ENCODE data around the gene RNF113B.

RNF113B gene

GRCh38 chr13:98157609-98158008 lies 19.5 kb downstream of the RNF113B start:
- H3K4me3 ChIP-seq (replicated peaks in 1 of 2; ENCODE audit: low read depth in 2 of 2, low read length in 2 of 2) = no peak overlapping the region
- TF ChIP-seq CTCF (IDR thresholded peaks at IDR 0.05; ENCODE audit: low read depth, low read length) = no peak
- no peak for DNase-seq (ENCODE audit: low read depth in 2 of 2)

GRCh38 chr13:98157188-98157587 lies 19.9 kb downstream of the RNF113B start:
- no peak overlapping the region for H3K4me3 ChIP-seq (replicated peaks in 1 of 2; ENCODE audit: low read depth in 2 of 2, low read length in 2 of 2)
- no peak for DNase-seq (ENCODE audit: low read depth in 2 of 2)
- TF ChIP-seq CTCF (IDR thresholded peaks at IDR 0.05; ENCODE audit: low read depth, low read length) = no peak

- no peak for DNase-seq (ENCODE audit: low read depth in 2 of 2)
- no peak overlapping the region for H3K4me3 ChIP-seq (replicated peaks in 1 of 2; ENCODE audit: low read depth in 2 of 2, low read length in 2 of 2)
- no peak for TF ChIP-seq CTCF (IDR thresholded peaks at IDR 0.05; ENCODE audit: low read depth, low read length)
These were observed 20.8 kb downstream of the RNF113B start for GRCh38 chr13:98156259-98156658.

- TF ChIP-seq CTCF (IDR thresholded peaks at IDR 0.05; ENCODE audit: low read depth, low read length) = no peak
- DNase-seq (ENCODE audit: low read depth in 2 of 2) = peak; percentile 78 to 89
These were observed 21.5 kb downstream of the RNF113B start for GRCh38 chr13:98155475-98156109.

GRCh38 chr13:98150832-98151479 lies 26.1 kb downstream of the RNF113B start:
- no peak for DNase-seq (ENCODE audit: low read depth in 2 of 2)
- H3K4me3 ChIP-seq (replicated peaks in 1 of 2; ENCODE audit: low read depth in 2 of 2, low read length in 2 of 2) = no peak overlapping the region
- no peak for TF ChIP-seq CTCF (IDR thresholded peaks at IDR 0.05; ENCODE audit: low read depth, low read length)

More at GRCh38 chr13:98155475-98156109, 21.5 kb downstream of the RNF113B start:
- no peak overlapping the region for H3K4me3 ChIP-seq (replicated peaks in 1 of 2; ENCODE audit: low read depth in 2 of 2, low read length in 2 of 2)

- H3K4me3 ChIP-seq (replicated peaks in 1 of 2; ENCODE audit: low read depth in 2 of 2, low read length in 2 of 2) = no peak overlapping the region
- no peak for DNase-seq (ENCODE audit: low read depth in 2 of 2)
- TF ChIP-seq CTCF (IDR thresholded peaks at IDR 0.05; ENCODE audit: low read depth, low read length) = peak; percentile 4
These were observed 29.5 kb downstream of the RNF113B start for GRCh38 chr13:98147521-98147920.
